Activated T-helper 1 cell treated with Interleukin-2 at 50 U/mL for 16 hours (primary cell): ENCODE data around the gene KCNN2.

Source experiments
- DNase-seq: peaks from one replicate; pipeline ENCODE4 v3.0.0-alpha.2; 2020; ENCODE audit warnings: low read depth

KCNN2 gene

DNA sequence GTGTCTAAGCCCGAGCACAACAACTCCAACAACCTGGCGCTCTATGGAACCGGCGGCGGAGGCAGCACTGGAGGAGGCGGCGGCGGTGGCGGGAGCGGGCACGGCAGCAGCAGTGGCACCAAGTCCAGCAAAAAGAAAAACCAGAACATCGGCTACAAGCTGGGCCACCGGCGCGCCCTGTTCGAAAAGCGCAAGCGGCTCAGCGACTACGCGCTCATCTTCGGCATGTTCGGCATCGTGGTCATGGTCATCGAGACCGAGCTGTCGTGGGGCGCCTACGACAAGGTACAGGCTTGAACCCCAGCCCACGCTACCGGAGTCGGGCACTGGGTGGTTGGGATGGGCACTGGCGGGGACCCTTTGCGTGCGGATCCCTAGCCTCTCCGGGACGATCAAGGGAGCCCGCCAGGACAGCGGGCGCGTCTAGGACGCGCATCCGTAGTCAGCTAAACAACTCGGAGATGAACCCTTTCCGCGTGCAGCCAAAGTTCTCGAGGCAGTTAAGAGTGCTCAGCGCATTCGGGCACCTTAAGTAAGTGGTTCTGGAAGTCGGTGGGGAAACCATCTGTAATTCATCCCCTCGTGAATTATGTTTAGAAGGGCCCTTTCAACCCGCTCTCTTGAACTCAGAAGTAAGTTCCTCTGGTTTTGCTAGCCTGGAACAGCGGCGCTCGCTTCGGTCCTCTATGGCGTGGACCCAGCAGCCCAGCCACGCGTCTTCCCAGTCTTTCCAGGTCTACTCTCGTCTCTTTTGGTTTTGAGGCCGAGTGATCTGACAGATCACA is 1.3 kb downstream of the KCNN2 start:
- DNase-seq, result no peak

DNA sequence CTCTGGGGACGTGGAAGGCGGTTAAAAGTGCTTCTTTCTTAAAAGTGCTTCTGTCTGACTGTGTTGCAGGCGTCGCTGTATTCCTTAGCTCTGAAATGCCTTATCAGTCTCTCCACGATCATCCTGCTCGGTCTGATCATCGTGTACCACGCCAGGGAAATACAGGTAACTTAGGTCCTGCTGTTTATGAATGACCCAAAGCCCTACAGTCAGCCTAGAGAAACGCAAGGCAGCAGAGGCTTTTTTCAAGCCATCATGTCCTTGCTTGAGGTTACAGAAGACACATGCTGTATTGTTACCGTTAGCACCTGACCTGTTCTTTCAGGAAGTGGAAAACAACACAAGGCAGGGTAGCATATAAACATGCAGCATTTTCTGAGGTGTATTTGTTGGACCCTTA is 2.0 kb downstream of the KCNN2 start:
- DNase-seq, result no peak

DNA sequence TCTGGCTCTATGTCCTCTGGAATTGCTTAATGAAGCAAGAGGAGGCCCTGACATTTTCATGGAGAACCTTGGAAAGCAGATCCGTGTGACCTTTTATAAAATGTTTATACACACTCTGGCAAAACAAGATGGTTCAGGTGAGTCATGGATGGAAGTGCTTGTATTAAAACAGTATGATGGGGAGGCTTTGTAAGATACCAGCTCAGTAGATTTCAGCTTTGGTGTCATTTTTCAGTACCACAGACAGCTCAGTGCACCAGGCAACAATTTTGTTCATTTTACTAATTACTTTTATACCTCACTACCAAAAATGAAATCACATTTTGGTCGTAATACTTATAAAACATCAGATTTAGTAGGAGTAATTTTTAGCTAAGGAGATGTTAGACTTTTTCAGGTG is 5.2 kb downstream of the KCNN2 start:
- DNase-seq, result no peak

DNA sequence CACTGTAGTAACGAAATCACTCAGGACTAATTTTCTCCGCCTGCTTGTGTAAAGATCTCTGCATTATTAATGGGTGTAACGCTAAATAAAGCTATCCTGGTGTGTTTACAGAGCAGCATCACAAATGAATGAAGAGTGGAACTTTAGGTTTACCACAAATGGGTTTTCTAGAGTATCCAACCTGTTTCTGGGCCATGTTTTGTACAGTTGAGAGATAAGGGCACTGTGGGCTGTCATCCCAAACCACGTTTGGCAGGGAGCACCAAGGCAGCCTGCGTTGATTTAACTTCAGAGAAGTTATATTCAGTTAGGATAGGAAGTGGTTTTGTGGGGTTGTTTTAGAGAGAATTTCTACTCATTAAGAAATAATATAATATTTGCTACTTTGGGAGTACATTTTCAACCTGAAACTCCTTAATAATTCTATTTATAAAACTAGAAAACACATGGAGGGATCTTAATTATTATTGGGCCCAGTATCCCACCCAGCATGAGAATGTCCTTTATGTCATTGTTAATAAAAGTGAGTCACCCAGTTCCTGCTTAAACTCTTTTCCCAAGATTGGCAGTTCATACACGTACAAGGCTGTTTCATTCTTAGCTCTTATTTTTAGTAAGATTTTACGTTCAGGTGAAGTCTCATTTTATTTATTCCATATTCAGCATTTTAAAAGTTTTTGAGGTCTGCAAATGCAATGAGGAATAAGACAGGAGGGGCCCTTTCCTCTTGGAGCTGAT is 8.0 kb downstream of the KCNN2 start:
- DNase-seq, result no peak

DNA sequence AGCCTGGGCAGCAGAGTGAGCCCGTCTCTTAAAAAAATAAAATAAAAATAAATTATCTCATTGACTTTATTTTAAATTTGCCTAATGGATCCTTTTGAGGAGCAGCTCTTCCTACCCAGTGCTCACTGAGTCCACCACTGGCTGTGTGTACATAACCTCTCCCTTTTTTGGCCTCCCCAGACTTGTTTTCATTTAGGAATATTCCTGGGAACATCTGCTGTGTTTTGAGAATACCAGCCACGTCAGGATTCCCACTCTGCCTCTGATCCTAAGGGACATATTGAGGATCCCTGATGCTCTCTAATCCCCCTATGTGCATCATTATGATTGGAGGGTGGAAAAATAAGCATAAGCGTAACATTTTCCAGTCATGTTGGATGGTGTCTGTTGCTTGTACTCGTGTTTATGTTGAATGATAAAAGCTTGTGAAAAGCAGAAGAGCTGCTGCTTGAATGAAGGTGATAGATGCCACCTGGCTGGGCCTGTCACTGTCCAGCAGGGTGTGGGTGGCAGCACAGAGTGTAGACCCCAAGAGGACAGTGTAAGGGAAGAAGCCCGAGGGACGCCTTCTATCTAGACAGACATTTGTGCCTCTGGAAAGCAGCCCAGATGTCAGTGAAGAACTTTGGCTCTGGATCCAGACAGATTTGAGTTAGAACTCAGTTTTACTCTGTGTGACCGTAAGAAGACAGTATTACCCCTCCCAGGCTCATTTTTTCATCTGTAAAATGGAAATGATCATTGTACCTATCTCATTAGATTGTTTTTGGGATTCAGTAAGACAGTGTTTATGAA is 15.4 kb downstream of the KCNN2 start:
- DNase-seq, result no peak

DNA sequence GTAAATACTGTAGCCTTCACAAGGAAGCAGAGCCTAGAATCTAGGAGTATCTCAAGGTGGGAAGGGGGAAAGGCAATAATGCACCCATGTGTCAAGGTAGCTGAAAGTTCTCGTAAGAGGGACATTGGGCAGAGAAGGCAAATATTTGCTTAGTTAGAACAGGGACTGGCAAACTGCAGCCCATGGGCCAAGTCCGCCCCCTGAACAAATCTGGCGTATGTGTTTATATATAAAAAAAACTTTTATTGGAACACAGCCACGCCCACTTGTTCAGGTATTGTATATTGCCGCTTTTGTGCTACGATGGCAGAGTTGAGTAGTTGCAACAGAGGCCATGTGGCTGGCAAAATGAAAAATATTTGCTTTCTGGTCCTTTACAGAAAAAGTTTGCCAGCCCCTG is 16.1 kb downstream of the KCNN2 start:
- DNase-seq, result no peak

DNA sequence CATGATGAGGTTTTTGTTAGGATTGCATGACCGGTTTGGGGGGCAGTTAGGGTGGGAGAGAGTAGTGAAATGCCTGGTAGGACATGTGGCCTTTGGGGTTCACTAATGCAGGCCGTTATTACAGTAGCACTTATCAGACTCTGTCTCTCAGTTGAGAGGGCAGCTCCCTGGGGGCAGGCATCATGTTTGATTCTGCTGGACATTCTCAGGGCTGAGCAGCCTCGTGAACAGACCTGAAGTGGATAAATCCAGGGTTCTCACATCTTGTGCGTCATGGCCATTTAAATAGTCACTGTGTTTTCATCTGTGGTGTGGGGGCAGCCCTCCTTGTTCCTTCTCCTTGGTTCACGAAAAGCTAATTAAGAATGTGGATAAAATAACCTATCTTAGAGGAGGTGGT is 18.9 kb downstream of the KCNN2 start:
- DNase-seq, result no peak

DNA sequence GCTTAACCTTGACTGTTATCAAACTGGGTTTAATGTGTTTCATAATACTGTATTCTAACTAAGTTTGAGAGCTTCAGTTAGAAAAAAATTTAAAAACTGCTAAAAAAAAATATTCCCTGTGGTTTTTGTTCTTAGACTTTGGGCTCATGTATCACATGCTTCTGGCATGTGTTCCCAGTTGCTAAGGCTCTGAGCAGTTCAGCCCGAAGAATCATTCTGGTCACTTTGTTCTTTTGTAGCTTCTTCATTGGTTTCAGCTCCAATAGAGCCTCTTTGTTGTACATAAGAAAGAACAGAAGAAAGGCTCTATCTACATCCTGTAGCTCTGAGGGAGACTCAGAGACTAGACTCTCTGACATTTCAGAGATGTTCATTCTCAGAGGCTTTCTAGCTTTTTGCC is 25.6 kb downstream of the KCNN2 start:
- DNase-seq, result no peak

DNA sequence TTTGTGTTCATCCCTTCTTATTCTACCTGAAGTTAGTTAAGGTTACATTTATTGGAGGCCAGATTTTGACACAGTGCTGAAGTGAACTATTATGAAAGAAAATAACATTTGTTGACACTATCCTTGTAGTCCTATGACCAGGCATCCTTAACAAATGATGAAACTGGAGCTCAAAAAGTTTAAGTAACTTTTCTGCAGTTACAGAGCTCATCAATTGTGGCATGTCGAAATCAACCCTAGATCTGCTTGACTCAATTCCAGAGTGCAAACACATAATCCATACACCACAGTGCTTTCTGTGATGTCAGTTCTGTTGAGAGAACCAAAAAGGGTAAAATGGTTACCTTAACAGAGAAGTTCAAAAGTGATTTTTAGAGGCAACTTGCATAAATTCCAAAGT is 28.6 kb downstream of the KCNN2 start:
- DNase-seq, result no peak

DNA sequence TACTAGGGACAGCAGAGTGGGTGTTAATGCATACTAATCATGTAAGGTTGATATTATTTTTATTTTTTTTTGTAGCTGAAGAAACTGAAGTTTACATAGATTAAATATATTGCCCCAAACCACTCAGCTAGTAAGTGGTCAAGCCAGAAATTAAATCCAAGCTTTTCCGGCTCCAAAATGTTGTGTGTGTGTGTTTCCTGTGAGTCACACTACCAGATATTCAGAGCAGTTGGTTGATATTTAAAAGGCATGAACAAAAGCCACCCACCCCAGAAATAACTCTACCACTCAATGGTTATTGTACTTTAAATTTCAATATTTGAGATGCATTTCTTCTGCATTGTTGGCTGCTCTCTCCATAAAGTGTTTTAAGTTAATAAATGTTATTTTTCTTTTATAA is 29.5 kb downstream of the KCNN2 start:
- no peak for DNase-seq

DNA sequence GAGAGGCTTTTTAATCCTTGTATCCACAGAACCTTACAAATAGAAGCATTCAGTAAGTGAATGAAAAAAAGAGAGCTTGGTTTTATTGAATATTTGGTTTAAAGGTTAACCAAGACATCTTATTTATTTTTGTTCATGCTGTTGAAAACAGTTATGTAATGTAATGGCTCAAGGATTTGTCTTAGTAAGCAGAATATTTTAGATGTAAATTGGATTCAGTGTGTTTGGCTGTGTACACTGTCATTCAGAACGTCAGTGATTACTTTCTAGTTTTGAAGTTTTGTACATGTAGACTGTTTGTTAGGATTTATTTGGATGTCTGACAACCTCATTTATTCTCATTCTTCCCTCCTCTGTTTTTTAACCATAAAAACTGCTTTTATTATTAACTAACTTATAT is 31.3 kb downstream of the KCNN2 start:
- DNase-seq, result no peak

DNA sequence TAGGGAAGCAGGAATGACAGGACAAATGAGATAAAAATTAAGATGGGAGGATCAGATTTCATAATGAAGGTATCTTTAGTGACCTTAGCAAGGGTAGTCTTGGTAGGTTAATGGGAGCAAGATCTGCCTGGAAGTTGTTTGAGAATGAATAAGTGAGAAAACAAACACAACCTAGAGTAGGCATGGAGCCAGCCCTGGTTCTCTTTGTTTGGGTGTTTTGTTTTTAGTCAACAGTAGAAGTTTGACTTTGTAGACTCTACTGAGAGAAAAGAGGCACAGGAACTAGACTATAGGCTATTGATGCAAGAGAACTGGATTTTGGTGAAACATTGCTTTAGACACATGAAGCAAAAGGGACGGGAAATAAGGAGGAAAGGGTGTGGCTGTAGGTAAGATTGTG is 40.3 kb downstream of the KCNN2 start:
- DNase-seq, result no peak

DNA sequence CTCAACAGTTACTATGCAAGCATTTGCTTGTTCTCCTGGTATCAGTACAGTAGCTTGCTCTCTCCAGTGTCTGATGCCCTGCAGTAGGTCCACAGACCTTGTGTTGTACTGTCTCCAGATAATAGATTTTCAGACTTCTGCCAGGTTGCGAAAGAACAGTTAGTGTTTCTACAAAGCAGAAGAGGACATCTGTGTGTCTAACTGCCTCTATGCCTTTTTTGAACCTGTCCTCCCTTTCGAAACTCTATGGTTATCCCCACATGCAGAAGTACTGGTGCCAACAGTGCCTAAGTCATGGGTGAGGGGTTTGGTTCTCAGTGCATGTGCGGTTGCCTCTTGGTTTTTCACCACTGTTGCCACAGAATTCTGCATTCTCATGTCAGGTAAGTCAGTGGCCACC is 45.9 kb downstream of the KCNN2 start:
- no peak for DNase-seq

DNA sequence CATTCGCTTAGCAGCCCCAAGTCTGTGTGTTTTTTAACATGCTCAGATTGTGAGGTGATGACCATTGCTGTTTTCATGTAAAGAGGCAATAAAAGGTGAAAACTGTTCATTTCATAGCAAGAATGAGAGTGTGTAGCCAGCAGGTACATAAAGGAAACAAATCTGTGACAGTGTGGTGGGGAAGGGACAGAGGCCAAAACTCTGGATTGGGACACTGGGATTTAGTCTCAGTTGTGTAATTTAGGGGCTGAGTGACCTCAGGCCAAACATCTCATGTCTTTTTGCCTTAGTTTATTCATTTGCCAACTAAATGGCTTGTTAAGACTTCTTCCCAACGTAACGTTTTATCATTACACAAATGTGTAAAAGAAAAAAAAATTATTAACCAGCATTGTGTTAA is 47.0 kb downstream of the KCNN2 start:
- DNase-seq, result no peak

DNA sequence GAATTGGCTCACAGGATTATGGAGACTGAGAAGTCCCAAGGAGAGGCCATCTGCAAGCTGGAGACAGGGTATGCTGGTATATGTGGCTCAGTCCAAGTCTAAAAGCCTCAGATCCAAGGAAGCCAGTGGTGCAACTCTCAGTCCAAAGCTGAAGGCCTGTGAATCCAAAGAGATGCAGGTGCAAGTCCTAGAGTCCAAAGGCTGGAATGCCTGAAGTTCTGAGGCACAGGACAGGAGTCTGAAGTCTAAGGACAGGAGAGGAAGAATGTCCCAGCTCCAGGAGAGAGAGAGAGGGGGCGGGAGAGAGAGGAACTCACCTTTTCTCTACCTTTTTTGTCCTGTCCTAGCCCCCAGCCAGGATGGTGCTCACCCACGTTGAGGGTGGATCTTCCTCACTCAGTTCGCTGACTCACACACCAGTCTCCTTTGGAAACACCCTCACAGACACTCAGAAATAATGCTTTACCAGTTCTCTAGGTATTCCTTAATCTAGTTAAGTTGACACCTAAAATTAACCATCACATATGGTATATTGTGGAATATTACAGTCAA is 49.6 kb downstream of the KCNN2 start:
- DNase-seq, result no peak

DNA sequence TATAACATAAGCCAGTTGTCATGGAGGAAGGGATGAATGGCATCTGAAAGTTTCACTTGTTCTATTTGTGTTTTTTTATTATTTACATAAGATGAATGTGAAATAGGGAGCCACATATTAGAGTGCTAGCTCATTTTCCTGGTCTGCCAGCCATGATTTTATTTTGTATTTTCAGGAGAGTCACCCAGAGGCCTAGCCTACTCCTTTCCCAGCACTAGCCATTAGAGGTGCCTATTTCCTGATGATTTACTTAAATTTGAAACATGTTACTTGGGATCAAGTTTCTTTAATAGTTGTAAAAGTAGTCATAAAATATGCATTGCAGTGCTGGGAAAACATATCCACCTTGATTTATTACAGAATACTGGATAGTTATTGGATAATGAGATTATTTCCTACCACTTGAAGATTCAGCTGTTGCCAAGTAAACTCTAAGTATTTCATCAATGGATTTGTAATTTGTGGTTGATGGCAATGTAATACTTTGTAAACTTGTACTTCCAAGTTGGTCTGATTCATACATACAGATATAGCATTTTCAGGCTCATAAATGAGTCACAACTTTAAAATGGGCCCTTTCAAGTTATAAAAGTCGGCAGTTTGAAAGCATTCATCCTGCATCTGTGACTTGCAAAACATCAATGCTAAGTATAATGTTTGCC is 50.8 kb downstream of the KCNN2 start:
- no peak for DNase-seq

DNA sequence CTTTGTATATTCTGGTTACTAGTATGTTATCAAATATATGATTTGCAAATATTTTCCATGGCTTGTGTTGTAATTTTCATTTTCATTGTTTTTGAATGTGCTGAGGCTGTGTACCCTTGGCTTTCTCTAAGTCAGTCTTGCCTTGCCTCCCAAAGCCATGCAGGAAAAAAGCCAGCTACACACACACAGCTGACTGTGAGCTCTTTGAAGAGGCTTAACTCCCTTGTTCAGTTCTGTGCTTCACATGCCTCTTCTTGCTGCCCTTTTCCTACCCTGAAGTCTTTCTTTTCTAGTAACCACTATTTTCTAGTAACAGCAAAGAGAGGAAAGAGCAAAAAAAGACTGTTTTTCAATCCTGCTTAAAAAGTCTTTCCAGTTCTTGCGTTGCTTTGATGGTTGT is 53.9 kb downstream of the KCNN2 start:
- DNase-seq, result no peak

DNA sequence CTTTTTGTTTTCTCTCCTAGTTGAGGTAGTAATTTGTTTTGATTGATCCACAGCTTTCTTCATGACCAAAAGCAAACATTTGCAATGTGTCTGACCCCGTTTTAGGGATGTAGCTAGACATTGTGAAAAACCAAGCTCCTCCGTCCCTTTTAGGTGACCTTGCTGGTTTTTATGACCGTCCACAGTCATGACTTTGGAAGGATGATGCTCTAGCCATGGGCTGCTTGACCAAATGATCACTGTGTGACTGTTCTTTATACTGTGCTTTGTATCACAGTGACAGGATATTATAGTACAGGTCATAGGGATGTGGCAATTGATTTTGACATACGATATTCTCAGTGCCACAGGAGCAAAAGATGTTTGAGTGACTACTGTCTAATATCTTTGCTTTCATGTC is 54.4 kb downstream of the KCNN2 start:
- DNase-seq, result no peak

DNA sequence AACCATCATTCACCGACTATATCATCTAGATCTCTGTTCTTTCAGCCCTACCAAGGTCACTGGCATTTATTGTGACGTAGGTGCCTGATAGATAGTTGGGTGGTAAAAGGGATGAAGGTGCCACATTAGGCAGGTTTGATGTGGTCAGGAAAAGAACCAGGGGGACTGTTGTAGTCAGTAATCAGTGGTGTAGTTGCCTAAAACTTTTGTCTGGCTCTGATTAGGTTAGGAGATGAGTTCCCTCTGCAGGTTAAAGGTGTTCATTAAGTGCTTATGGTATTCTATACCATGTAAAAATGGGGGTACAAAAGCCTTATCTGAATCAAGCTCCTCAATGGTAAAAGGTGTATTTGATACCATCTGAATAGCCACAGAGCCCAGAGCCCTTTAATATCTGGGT is 55.6 kb downstream of the KCNN2 start:
- DNase-seq, result no peak

DNA sequence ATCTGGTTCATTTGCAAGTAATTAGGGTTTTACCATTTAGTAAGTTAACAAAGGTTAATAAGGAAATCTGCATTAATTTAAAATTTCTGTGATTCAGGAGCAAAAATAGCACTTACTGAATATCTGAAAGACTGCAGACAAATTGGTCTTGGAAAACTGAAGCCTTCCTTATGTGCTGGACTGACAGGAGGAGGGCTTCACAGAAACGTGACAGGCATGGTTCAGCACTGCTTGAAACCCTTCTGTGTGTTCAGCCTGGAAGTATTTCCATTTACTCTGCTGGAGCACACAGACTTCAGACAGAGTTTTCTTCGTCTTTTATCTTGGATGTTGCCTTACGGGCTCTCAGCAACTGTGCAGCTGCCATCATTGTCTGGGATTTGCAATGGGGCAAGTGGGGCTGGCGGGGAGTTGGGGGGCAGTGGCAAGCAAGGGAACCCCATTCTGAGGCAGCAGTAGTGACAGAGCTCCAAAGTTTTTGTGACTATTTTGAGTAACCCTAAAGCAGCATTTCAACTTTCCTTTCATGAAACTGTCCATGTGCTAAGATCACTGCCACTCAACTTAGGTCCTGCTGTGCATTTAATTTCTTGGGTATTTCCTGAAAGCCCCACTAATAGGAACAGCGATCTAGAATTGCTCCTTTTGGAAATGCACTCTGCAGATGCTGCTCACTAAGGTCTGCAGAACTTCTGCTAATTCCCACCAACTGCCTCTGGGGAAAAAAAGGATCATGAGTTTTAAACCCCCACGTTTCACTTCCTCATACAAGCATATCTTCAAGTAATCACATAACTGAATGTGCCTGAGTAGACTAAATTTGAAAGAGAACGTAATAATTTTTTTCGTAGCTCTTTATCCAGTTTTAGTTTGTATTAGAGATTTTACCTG is 56.6 kb downstream of the KCNN2 start:
- no peak for DNase-seq

DNA sequence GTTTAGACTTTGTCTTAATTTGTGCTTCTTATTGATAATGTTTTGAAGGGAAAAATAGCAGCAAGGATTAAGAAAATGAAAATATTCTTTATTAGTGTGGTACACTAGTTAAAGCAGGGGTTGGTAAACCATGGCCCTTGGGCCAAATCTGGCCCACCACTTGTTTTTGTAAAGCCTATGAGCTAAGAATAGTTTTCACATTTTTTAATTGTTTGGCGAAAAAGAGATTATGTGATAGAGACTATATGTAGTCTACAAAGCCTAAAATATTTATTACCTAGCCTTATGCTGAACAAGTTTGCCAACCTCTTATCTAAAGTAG is 57.2 kb downstream of the KCNN2 start:
- DNase-seq, result no peak
